Stimulated activated naive CD8-positive, alpha-beta T cell treated with anti-CD3 and anti-CD28 coated beads, Interleukin-15, Interleukin-2, amounts not matched to agents 100 ng/mL and 50 ng/mL, for 24 hours (primary cell): Measurements from ENCODE around the gene HOXD11.

ENCODE experiments used
- H3K27ac Mint-ChIP-seq: one replicate; pipeline ENCODE4 v1.8.0; 2021; ENCODE audit warnings: mild to moderate bottlenecking, mixed read lengths
- H3K27me3 Mint-ChIP-seq: one replicate; pipeline ENCODE4 v1.8.0; 2021; ENCODE audit warnings: mixed read lengths
- H3K36me3 Mint-ChIP-seq: one replicate; pipeline ENCODE4 v1.8.0; 2021; ENCODE audit warnings: low read depth, mixed read lengths
- H3K4me1 Mint-ChIP-seq: one replicate; pipeline ENCODE4 v1.8.0; 2021; ENCODE audit warnings: low read depth, mixed read lengths
- H3K4me3 Mint-ChIP-seq: one replicate; pipeline ENCODE4 v1.8.0; 2021; ENCODE audit warnings: mild to moderate bottlenecking, mixed read lengths
- H3K9me3 Mint-ChIP-seq: one replicate; pipeline ENCODE4 v1.8.0; 2021; ENCODE audit warnings: mixed read lengths

Gene HOXD11

DNA sequence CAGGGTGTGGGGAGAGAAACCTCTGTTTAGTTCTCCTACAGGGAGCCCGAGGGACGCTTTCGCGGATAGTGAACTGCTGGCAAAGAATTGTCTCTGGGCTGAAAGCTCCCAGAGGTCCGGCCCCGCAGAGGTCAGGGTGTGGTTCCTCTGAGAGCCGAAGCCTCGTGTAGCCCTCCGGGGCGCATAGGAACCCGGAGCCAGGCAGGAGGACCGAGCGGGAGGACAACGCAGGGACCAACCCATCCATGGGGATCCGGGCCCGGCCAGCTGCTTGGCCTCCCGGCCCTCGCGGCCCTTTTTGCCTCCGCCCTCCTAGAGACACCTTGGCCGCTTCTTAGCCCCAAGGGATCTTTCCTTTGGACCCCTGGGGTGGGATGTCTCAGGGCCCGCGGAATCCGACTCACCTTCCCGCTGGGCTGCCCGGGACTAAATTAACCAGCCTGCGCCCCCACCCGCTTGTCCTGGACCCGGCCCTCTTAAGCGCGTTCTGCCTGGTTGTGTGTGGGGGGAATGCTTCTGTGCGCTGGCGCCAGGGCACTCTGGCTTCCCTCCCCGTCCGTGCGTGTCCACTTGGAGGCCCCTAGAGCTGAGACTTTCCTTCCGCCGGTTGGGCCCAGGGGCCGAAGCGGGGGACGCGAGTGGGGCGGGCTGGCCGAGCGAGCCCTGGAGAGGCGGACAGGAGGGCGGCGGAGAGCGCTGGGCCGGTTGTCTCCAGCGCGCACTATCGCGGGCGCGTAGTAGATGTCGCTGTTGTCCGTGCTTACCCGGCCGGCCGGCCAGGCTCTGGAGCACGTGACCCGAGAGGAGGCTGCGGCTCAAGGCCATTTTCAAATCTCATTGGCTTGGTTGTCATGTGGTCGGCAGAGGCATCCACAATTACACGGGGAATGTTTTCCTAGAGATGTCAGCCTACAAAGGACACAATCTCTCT lies 9.1 kb downstream of the HOXD11 start, which contains the start of gene HOXD10:
TSS of gene HOXD10 (plus strand) at position 896 of the 931 bp plus-strand sequence. CDS start 56 bp downstream, outside the sequence.
- Mint-ChIP-seq H3K4me1 (no peaks in the 10 kb centered on the region), H3K27ac (no peak within 1 kb of the TSS), H3K36me3 (peaks cover 9% of the 10 kb centered on the region), H3K27me3 (peaks cover 98% of the 10 kb centered on the region), H3K9me3 (peaks cover 10% of the 10 kb centered on the region), H3K4me3 (no peak within 1 kb of the TSS)

DNA sequence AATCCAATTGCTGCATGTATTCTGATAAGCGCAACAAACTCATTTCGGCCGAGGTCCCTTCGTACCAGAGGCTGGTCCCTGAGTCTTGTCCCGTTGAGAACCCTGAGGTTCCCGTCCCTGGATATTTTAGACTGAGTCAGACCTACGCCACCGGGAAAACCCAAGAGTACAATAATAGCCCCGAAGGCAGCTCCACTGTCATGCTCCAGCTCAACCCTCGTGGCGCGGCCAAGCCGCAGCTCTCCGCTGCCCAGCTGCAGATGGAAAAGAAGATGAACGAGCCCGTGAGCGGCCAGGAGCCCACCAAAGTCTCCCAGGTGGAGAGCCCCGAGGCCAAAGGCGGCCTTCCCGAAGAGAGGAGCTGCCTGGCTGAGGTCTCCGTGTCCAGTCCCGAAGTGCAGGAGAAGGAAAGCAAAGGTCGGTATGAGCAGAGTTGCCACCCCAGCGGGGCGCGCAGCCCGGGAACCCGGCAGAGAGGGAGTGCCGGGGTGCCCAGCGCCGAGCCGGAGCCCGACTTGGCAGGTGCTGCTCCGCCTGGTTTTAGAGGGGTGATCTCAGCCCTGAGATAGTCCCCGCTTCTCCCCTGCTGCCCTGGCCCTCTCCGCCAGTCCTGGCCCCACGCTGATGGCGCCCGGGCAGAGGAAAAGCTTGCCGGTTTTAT lies 10.2 kb downstream of the HOXD11 start:
- Mint-ChIP-seq H3K9me3 (peaks cover 10% of the 10 kb centered on the region), H3K27me3 (peaks cover 92% of the 10 kb centered on the region), H3K4me3 (no peak overlapping the region), H3K4me1 (no peaks in the 10 kb centered on the region), H3K27ac (no peak overlapping the region), H3K36me3 (peaks cover 9% of the 10 kb centered on the region)

DNA sequence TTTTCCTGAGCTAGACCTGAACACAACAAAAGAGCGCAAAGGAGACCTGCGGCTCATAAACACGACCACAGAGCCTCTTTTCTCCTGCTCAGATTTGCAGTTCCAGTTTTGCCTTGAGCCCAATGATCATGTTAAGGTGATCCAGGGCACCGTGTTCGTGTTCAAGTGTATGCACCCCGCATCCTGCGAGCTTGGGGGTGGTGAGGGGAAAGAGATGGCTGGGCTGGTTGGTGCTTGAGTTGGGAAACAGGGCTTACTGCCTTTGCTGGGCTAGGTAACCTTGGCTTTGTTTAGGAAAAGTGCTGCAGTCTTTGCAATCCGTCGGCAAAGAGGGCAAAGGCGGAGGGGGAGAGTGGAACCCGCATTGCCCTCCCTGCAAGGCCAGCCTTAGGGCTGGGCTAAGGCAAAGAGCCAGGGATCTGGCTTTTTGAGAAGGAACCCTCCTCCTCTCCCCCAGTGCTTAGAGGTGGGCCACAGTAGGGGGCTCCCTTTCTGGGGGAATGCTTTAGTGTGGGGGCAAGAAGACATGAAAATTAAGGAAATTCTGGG lies 10.8 kb downstream of the HOXD11 start:
- H3K9me3 Mint-ChIP-seq: peaks cover 10% of the 10 kb centered on the region
- H3K4me3 Mint-ChIP-seq: no peak overlapping the region
- H3K27me3 Mint-ChIP-seq: peaks cover 86% of the 10 kb centered on the region
- H3K36me3 Mint-ChIP-seq: peaks cover 9% of the 10 kb centered on the region
- no peak overlapping the region for H3K27ac Mint-ChIP-seq
- H3K4me1 Mint-ChIP-seq: no peaks in the 10 kb centered on the region

DNA sequence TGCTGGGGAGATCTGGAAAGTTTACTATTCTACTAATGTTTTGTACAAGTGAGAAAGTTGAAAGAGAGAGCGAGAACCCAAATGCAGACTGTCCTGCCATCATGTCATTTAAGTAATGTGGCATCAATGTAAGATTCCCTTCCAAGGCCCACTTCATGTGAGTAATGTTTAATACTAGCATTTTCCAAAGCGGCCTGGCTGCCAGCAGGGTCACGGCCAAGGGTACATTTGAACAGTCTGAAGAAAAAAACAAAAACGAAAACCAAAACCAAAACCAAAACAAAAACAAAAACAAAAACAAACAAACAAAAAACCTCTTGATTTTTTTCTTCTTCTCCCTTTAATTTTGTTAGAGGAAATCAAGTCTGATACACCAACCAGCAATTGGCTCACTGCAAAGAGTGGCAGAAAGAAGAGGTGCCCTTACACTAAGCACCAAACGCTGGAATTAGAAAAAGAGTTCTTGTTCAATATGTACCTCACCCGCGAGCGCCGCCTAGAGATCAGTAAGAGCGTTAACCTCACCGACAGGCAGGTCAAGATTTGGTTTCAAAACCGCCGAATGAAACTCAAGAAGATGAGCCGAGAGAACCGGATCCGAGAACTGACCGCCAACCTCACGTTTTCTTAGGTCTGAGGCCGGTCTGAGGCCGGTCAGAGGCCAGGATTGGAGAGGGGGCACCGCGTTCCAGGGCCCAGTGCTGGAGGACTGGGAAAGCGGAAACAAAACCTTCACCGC lies 11.7 kb downstream of the HOXD11 start:
- Mint-ChIP-seq H3K36me3 (peaks cover 9% of the 10 kb centered on the region), H3K27ac (no peak overlapping the region), H3K4me3 (no peak overlapping the region), H3K9me3 (peaks cover 6% of the 10 kb centered on the region), H3K4me1 (peaks cover 4% of the 10 kb centered on the region), H3K27me3 (peaks cover 82% of the 10 kb centered on the region)

DNA sequence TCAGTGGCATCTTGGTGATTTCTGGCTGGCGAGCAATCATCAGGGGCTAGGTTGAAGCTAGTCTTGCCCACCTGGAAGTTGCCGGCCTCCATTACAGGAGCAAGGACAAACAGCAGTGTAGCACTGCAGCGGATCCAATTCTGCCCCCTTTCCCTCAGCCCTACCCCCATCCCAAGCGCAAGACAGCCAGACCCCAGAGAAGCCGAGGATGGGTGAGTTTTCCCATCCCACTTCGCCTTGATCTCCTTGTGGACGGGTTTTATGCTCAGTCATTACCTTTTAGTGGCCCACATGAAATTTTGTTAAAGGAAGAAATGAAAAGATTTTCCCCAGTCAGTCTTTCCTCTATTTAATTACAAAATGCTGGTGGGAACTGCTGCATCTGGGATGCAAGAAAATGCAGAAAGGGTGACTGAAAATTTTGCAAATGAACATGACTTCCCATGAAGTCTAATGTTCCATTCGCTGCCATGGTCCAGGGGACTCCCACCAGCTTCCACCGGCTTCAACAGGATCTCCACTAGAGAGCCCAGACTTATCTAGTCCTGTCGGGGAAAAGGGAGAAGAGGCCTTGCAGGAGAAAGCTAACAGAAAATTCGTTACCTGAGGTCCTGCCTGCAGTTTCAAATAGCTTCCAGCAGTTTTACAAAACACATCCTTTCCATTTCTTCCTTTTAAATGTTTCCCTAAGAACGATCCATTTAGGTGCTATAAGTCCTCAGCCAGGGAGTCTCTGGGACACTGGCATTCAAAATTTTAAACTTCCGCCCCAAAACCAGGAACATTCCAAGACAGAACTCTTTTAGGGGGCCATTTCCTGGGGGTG lies 13.5 kb downstream of the HOXD11 start:
- peaks cover 9% of the 10 kb centered on the region for H3K36me3 Mint-ChIP-seq

DNA sequence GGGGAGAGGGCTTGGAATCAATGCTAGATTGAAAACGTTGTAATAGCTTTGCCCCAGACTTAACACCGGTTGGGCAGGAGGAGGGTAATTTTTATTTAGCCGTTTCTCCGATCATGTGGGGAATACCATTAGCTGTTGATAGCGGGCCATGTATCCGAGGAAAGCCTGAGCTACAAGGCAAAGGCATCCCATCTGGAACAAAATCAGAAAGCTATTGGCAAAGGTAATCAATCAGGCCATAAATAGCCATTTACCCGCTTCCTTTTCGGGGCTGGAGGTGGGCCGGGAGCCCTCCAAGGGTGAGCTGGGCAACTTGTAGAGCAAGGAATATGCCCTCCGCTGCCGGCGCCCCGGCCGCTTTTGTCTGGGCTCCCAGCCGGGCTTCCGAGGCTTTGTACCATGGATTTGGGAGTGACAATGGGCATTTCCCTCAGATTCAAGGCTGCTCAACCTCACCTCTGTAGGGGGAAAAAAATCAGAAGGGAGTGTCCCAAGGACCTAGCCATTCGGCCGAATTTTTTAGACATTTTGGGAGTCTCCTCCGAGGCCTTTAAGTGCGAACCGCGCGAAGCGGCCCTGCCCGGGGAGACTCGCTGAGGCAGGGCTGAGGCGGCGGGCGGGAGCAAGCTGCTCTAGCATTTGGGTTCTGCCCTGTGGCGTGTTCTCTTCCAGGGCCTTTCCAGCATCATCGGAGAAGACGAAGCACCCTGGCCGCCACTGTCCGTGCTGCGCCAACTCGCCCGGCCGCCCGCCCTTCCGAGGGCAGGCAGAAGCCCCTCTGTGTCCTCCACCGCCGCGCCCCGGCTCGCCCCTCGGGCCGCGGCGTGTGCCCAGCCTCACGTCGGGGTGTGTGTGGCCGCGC lies 14.3 kb downstream of the HOXD11 start:
- H3K27me3 Mint-ChIP-seq: peaks cover 81% of the 10 kb centered on the region
- H3K4me1 Mint-ChIP-seq: peaks cover 6% of the 10 kb centered on the region
- peaks cover 6% of the 10 kb centered on the region for H3K9me3 Mint-ChIP-seq
- H3K27ac Mint-ChIP-seq: peak overlapping the region; percentile 26
- no peak overlapping the region for H3K4me3 Mint-ChIP-seq
- H3K36me3 Mint-ChIP-seq: peaks cover 9% of the 10 kb centered on the region

More for the DNA sequence above, 13.5 kb downstream of the HOXD11 start:
- peaks cover 6% of the 10 kb centered on the region for H3K4me1 Mint-ChIP-seq
- no peak overlapping the region for H3K4me3 Mint-ChIP-seq
- H3K27ac Mint-ChIP-seq: no peak overlapping the region
- peaks cover 6% of the 10 kb centered on the region for H3K9me3 Mint-ChIP-seq
- peaks cover 80% of the 10 kb centered on the region for H3K27me3 Mint-ChIP-seq

DNA sequence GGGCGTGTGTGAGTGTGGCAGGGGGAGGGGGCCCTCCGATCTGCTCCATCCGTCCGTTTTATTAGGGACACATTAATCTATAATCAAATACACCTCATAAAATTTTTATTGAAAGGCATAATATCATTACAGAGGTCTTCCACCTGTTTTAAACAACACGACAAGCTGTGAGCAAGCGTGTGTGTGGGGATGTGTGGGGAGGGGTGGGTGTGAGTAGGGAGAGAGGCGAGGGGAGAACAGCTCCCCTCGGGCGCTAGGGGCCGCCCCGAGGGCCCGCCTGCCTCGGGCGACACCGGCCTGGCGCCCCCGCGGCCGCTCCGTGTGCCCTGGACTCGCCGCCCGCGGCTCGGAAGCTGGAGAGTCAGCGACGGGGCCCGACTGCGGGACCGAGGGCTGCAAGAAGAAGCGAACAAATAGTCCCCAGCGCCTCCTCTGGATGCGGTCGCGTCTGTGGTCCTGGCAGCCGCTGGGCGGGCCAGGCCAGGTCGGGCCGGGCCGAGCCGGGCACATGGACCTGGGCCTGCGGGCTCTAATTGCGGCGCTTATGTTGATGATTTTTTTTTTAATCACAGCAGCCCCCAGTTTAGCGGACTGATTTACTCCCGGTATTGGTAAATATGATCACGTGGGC lies 15.1 kb downstream of the HOXD11 start:
- peak overlapping the region; percentile 60 for H3K4me3 Mint-ChIP-seq
- no peak overlapping the region for H3K27ac Mint-ChIP-seq
- H3K4me1 Mint-ChIP-seq: peaks cover 6% of the 10 kb centered on the region
- peaks cover 3% of the 10 kb centered on the region for H3K9me3 Mint-ChIP-seq
- H3K36me3 Mint-ChIP-seq: peaks cover 4% of the 10 kb centered on the region
- H3K27me3 Mint-ChIP-seq: peaks cover 81% of the 10 kb centered on the region

DNA sequence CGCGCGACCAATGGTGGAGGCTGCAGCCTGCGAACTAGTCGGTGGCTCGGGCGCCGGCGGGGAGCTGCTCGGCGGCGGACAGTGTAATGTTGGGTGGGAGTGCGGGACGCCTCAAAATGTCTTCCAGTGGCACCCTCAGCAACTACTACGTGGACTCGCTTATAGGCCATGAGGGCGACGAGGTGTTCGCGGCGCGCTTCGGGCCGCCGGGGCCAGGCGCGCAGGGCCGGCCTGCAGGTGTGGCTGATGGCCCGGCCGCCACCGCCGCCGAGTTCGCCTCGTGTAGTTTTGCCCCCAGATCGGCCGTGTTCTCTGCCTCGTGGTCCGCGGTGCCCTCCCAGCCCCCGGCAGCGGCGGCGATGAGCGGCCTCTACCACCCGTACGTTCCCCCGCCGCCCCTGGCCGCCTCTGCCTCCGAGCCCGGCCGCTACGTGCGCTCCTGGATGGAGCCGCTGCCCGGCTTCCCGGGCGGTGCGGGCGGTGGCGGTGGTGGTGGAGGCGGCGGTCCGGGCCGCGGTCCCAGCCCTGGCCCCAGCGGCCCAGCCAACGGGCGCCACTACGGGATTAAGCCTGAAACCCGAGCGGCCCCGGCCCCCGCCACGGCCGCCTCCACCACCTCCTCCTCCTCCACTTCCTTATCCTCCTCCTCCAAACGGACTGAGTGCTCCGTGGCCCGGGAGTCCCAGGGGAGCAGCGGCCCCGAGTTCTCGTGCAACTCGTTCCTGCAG lies 15.8 kb downstream of the HOXD11 start, which contains the start of gene HOXD9:
TSS of gene HOXD9 (plus strand) at position 37 of the 728 bp plus-strand sequence. CDS start at position 87, 50 bp downstream.
- Mint-ChIP-seq H3K4me3 (peak within 1 kb of the TSS; percentile 60), H3K4me1 (peaks cover 8% of the 10 kb centered on the region), H3K9me3 (peaks cover 3% of the 10 kb centered on the region), H3K27ac (peak within 1 kb of the TSS; percentile 45), H3K27me3 (peaks cover 83% of the 10 kb centered on the region), H3K36me3 (peaks cover 4% of the 10 kb centered on the region)

DNA sequence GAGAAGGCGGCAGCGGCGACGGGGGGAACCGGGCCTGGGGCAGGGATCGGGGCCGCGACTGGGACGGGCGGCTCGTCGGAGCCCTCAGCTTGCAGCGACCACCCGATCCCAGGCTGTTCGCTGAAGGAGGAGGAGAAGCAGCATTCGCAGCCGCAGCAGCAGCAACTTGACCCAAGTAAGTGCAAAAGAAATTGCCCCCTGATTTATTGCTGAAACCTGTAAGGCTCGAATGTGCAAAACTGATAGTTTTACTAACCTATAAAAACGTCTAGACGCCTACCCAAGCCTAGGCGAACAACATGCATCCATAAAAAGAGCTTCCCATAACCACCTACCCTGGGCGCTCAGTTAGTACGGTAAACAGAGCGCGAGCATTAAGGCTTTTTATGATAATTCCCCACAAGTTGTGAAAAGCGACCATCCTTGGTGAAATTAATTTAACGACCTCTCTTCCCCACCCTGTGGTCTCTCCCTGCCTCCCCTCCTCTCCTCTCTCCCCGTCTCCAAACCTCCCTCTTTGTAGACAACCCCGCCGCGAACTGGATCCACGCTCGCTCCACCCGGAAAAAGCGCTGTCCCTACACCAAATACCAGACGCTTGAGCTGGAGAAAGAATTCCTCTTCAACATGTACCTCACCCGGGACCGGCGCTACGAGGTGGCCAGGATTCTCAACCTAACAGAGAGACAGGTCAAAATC lies 16.5 kb downstream of the HOXD11 start:
- Mint-ChIP-seq H3K4me1 (peaks cover 15% of the 10 kb centered on the region), H3K27ac (peak overlapping the region; percentile 45), H3K27me3 (peaks cover 83% of the 10 kb centered on the region), H3K9me3 (peaks cover 3% of the 10 kb centered on the region), H3K36me3 (peaks cover 4% of the 10 kb centered on the region), H3K4me3 (peak overlapping the region; percentile 23)

DNA sequence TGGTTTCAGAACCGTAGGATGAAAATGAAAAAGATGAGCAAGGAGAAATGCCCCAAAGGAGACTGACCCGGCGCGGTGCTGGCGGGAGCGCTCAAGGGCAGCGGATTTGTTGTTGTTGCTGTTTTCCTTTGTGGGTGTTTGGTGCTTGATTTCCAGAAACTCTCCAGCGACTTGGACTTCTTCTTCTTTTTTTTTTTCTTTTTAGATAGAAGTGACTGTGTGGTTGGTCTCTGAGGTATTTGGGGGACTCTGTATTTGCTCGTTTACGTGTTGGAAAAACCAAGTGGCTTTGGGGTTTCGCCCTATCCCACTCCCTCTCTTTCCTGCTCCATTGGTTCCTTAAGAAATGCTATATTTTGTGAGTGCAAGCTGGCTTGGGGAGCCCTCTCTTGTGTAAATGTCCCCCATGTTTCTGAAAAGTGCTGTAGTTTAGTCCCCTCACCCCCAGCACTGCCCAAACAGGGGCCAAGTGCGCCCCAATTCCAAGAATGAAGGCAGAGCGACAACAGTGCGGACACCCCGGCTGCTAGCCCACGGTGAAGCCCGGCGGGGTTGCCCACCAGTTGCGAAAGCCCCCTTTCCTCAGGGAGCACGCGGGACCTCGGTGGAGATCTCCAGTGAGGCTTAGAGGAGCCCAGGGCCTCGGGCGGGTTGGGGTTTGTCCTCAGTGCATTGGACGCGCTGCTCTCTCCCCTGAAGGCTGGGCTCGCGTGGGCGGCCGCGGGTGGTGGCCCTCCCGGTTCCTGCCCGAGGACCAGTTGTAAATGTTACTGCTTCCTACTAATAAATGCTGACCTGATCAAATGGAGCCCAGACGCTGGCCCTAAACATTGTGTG lies 17.2 kb downstream of the HOXD11 start:
- Mint-ChIP-seq H3K27ac (no peak overlapping the region), H3K36me3 (no peaks in the 10 kb centered on the region), H3K4me3 (no peak overlapping the region), H3K9me3 (no peaks in the 10 kb centered on the region), H3K27me3 (peaks cover 83% of the 10 kb centered on the region), H3K4me1 (peaks cover 22% of the 10 kb centered on the region)
